IMR-90 (cell line): ENCODE results near the gene KRT86. TPM values are rescaled to one million over a fixed set of nuclear protein-coding genes. Genes with fewer than 3 reads are reported as not detected.

Source experiments
- ATAC-seq: fragments of 200-7000 bp; cut with Tn5 transposase; 2 replicates; pipeline ENCODE4 v1.9.1; 2020; ENCODE audit warnings: low read depth, mild to moderate bottlenecking, moderate library complexity
- BruUV-seq: library from RNA; stranded (reverse); fragments of 400-500 nt; replicated peaks from 2 replicates; lab custom pipeline; 2021; lab: Mats Ljungman, UMichigan
- CTCF ChIA-PET: fragments of 300-600 bp; formaldehyde crosslinking; extraction: SDS; loops from one replicate; lab custom pipeline; 2021; ENCODE audit warnings: antibody characterized with exemption; lab: Yijun Ruan, JAX
- POLR2A ChIA-PET: fragments of 300-600 bp; sonication (Branson Sonifier 250); formaldehyde crosslinking; loops from one replicate; lab custom pipeline; 2022; ENCODE audit warnings: antibody characterized with exemption; ENCODE audit not compliant: unreplicated experiment; lab: Charles Lee
- DNase-seq: peaks from one replicate; pipeline ENCODE4 v3.0.0; 2013
- H2AFZ ChIP-seq: replicated peaks from 2 replicates; pipeline ENCODE3; 2013; ENCODE audit warnings: low read length, mild to moderate bottlenecking; ENCODE audit not compliant: poor library complexity
- H2AK5ac ChIP-seq: 2 replicates; pipeline ENCODE4 v1.6.1; 2013; ENCODE audit warnings: low read depth, low read length, inconsistent platforms
- H2AK9ac ChIP-seq: replicated peaks from 2 replicates; pipeline ENCODE3; 2013; ENCODE audit warnings: mild to moderate bottlenecking, low read depth, low read length, moderate library complexity; ENCODE audit not compliant: poor library complexity
- H2BK120ac ChIP-seq: 2 replicates; pipeline ENCODE4 v1.6.1; 2013; ENCODE audit warnings: low read depth, low read length, inconsistent platforms
- H2BK15ac ChIP-seq: 3 replicates; pipeline ENCODE4 v1.6.1; 2013; ENCODE audit warnings: low read depth, low read length, inconsistent platforms
- H2BK20ac ChIP-seq: 2 replicates; pipeline ENCODE4 v1.6.1; 2013; ENCODE audit warnings: low read depth, mild to moderate bottlenecking, inconsistent platforms, low read length, moderate library complexity
- H2BK5ac ChIP-seq: 2 replicates; pipeline ENCODE4 v1.6.1; 2013; ENCODE audit warnings: mild to moderate bottlenecking, low read depth, low read length, inconsistent platforms; ENCODE audit not compliant: poor library complexity, severe bottlenecking
- H3K14ac ChIP-seq: replicated peaks from 2 replicates; pipeline ENCODE4 v1.6.1; 2013; ENCODE audit warnings: low read depth, low read length, inconsistent platforms
- H3K18ac ChIP-seq: 2 replicates; pipeline ENCODE4 v1.6.1; 2013; ENCODE audit warnings: low read depth, low read length, control low read depth
- H3K23ac ChIP-seq: 2 replicates; pipeline ENCODE4 v1.6.1; 2013; ENCODE audit warnings: low read depth, low read length, inconsistent platforms
- H3K27ac ChIP-seq: 2 replicates; pipeline ENCODE4 v1.5.1; 2013; ENCODE audit warnings: mild to moderate bottlenecking, control low read depth, low read length; ENCODE audit not compliant: insufficient read depth
- H3K27me3 ChIP-seq: 2 replicates; pipeline ENCODE4 v1.6.1; 2013; ENCODE audit warnings: low read length; ENCODE audit not compliant: control insufficient read depth, insufficient read depth
- H3K36me3 ChIP-seq: 2 replicates; pipeline ENCODE4 v1.6.1; 2013; ENCODE audit warnings: low read length, mixed read lengths; ENCODE audit not compliant: control insufficient read depth, insufficient read depth
- H3K4ac ChIP-seq: 2 replicates; pipeline ENCODE4 v1.6.1; 2013; ENCODE audit warnings: low read depth, low read length, inconsistent platforms
- H3K4me1 ChIP-seq: 2 replicates; pipeline ENCODE4 v1.6.1; 2013; ENCODE audit warnings: low read length, mixed read lengths; ENCODE audit not compliant: control insufficient read depth, insufficient read depth
- H3K4me2 ChIP-seq: 2 replicates; pipeline ENCODE4 v1.6.1; 2013; ENCODE audit warnings: low read depth, mild to moderate bottlenecking, control low read depth, low read length, moderate library complexity
- H3K4me3 ChIP-seq: 2 replicates; pipeline ENCODE4 v1.5.1; 2013; ENCODE audit warnings: low read depth, mild to moderate bottlenecking, control low read depth, low read length, moderate library complexity; ENCODE audit not compliant: insufficient read depth
- H3K56ac ChIP-seq: 2 replicates; pipeline ENCODE4 v1.6.1; 2013; ENCODE audit warnings: low read length, inconsistent platforms; ENCODE audit not compliant: insufficient read depth; ENCODE audit errors: extremely low read depth
- H3K79me1 ChIP-seq, 2 experiments: 2 replicates each; pipeline ENCODE4 v1.6.1; 2013; ENCODE audit warnings: low read length in 2 of 2, inconsistent platforms in 1 of 2, low read depth in 1 of 2
- H3K9ac ChIP-seq: 2 replicates; pipeline ENCODE4 v1.6.1; 2013; ENCODE audit warnings: low read depth, low read length, control low read depth
- H3K9me1 ChIP-seq: 2 replicates; pipeline ENCODE4 v1.6.1; 2013; ENCODE audit warnings: low read length, inconsistent platforms; ENCODE audit not compliant: insufficient read depth
- H3K9me3 ChIP-seq: 2 replicates; pipeline ENCODE4 v1.6.1; 2013; ENCODE audit warnings: low read length; ENCODE audit not compliant: control insufficient read depth, insufficient read depth
- H4K20me1 ChIP-seq: 2 replicates; pipeline ENCODE4 v1.6.1; 2013; ENCODE audit warnings: low read length, inconsistent platforms; ENCODE audit not compliant: insufficient read depth
- H4K5ac ChIP-seq: 2 replicates; pipeline ENCODE4 v1.6.1; 2013; ENCODE audit warnings: mild to moderate bottlenecking, low read depth, low read length, control low read depth
- H4K8ac ChIP-seq, 2 experiments: 2 replicates each; pipeline ENCODE4 v1.6.1; 2013; ENCODE audit warnings: low read depth in 2 of 2, low read length in 2 of 2, control low read depth in 1 of 2, inconsistent platforms in 1 of 2
- H4K91ac ChIP-seq: 2 replicates; pipeline ENCODE4 v1.6.1; 2013; ENCODE audit warnings: low read depth, low read length, inconsistent platforms; ENCODE audit not compliant: insufficient read depth
- CEBPB ChIP-seq: IDR thresholded peaks from 2 replicates; pipeline ENCODE4 v1.6.1; 2012; ENCODE audit warnings: low read depth, low read length, improper control_type of control experiment
- MAFK ChIP-seq: IDR thresholded peaks from 2 replicates; pipeline ENCODE4 v1.6.1; 2012; ENCODE audit warnings: low read depth, low read length, improper control_type of control experiment
- MXI1 ChIP-seq: IDR thresholded peaks from 2 replicates; pipeline ENCODE4 v1.6.1; 2012; ENCODE audit warnings: low read depth, mild to moderate bottlenecking, low read length, moderate library complexity, borderline replicate concordance
- RFX5 ChIP-seq: IDR thresholded peaks from 2 replicates; pipeline ENCODE4 v1.8.0; 2012; ENCODE audit warnings: low read depth, mild to moderate bottlenecking, low read length, moderate library complexity
- WGBS, 2 experiments: methylation state at CpG; one replicate each; pipeline versions ENCODE4 v1.1.5 to v1.1.7; 2013; ENCODE audit warnings: missing lambda C conversion rate in 2 of 2; ENCODE audit not compliant: insufficient read length in 1 of 2; ENCODE audit errors: extremely low coverage in 2 of 2; 5-methylcytosine and 5-hydroxymethylcytosine counted together
- dilution Hi-C: fragments of 300-500 bp; cut with HindIII; formaldehyde crosslinking; loops from one replicate; pipeline ENCODE4 v1.14.3; 2018; ENCODE audit warnings: low sequenced_read_pairs; ENCODE audit not compliant: unreplicated experiment
- in situ Hi-C: fragments of 300-500 bp; cut with MboI; formaldehyde crosslinking; loops from 3 replicates; pipeline ENCODE4 v1.14.3; 2019; ENCODE audit warnings: low sequenced_read_pairs, inconsistent platforms, mixed read lengths
- intact Hi-C: fragments of 100-400 bp; cut with micrococcal nuclease; formaldehyde crosslinking; loops from 2 replicates; pipeline ENCODE4 v1.10.0; 2022
- polyA plus RNA-seq, 3 experiments: library from polyadenylated mRNA; depleted of rRNA; stranded (reverse); fragments of >200 nt; gene quantifications; 2 replicates each; pipeline ENCODE4 v1.2.3, GENCODE V29; 2012; ENCODE audit warnings: low replicate concordance in 1 of 3
- total RNA-seq: library from RNA; depleted of rRNA; stranded (reverse); fragments of >200 nt; gene quantifications from 2 replicates; pipeline ENCODE4 v1.2.3, GENCODE V29; 2012

The KRT86 gene
- total and polyA plus RNA-seq, 2 of the 4 experiments (the other 2 are of a cell fraction): not detected

GRCh38 chr12:52238207-52238840, 36.1 kb upstream of the KRT86 start (continued):
- no peak for TF ChIP-seq CEBPB

- Histone ChIP-seq H3K9me1 (peaks cover 15% of the 10 kb centered on the region), H2AK5ac (peak overlapping the region; percentile 11; the same call in 1 of the 2 replicates), H4K5ac (no peak overlapping the region), H3K27me3 (no peaks in the 10 kb centered on the region), H3K9ac (no peak overlapping the region), H3K4me3 (no peak overlapping the region), H3K4me2 (no peak overlapping the region), H2AK9ac (no peak overlapping the region), H3K27ac (no peak overlapping the region), H2BK5ac (no peak overlapping the region), H3K4me1 (peaks cover 11% of the 10 kb centered on the region), H4K91ac (peak overlapping the region; percentile 43; the same call in 1 of the 2 replicates), H2BK20ac (peak overlapping the region; percentile 35; the same call in 1 of the 2 replicates), H3K9me3 (no peaks in the 10 kb centered on the region), H4K8ac (no peak overlapping the region; a peak in 1 of 4 replicates), H4K20me1 (no peaks in the 10 kb centered on the region), H3K79me1 (peaks cover 0 to 6% of the 10 kb centered on the region in 2 experiments; a peak in 1 of 4 replicates), H2BK120ac (no peak overlapping the region), H3K14ac (no peak overlapping the region; the same call in 1 of the 2 replicates), H3K4ac (no peak overlapping the region), H2BK15ac (peak overlapping the region; percentile 21; the same call in 1 of the 3 replicates), H3K56ac (no peak overlapping the region), H3K18ac (no peak overlapping the region), H3K36me3 (no peaks in the 10 kb centered on the region), H2AFZ (no peak overlapping the region), H3K23ac (no peak overlapping the region)
- ChIA-PET POLR2A (no interaction called here), CTCF (interaction anchor here (2.7 kb wide), 1 partner anchor 40 kb away, joined by 14 read pairs; no protein-coding TSS in a partner anchor)
- dilution Hi-C loops: no loop called here
- BruUV-seq: no TSS peak
- TF ChIP-seq MXI1 (no peak), MAFK (peak; percentile 79), RFX5 (no peak)
- in situ Hi-C loops: no loop called here
- ATAC-seq (no peak), DNase-seq (no peak)
- 100% methylated on average over 1 of the region's 7 CpGs; no CpG with 5 or more reads in 1 of the 2 experiments for WGBS, 2 experiments
- intact Hi-C loops: no loop called here
Measured at GRCh38 chr12:52238916-52239646, 35.4 kb upstream of the KRT86 start.
